ENCODE measurements around the gene INSYN1. TPM values are rescaled to one million over a fixed set of nuclear protein-coding genes. Genes with fewer than 3 reads are reported as not detected.

INSYN1 gene
- total and polyA plus RNA-seq, 9 of the 15 experiments (the other 6 are each of a cell fraction or from before 2014, with no cell fraction given): not detected

GRCh38 chr15:73747847-73748590 lies 5.1 kb downstream of the INSYN1 start (continued):
- TF ChIP-seq TGIF2 (CRISPR knock-in tag; IDR thresholded peaks at IDR 0.05): no peak
- TF ChIP-seq SMARCA4 (IDR thresholded peaks at IDR 0.05): no peak
- no peak for TF ChIP-seq ZNF280B (CRISPR knock-in tag; IDR thresholded peaks at IDR 0.05)

- no peaks in the 10 kb centered on the region for H3K9me1 ChIP-seq (ENCODE audit: control insufficient read depth, insufficient read depth, low read length)
- BruUV-seq (replicated peaks): no TSS peak
- TF ChIP-seq ZNF407 (IDR thresholded peaks at IDR 0.05; ENCODE audit: low read depth): no peak
- TF ChIP-seq TBL1XR1 (IDR thresholded peaks at IDR 0.05; ENCODE audit: low read length in 2 of 2): no peak
- no peak for TF ChIP-seq SP2 (IDR thresholded peaks at IDR 0.05; ENCODE audit: extremely low read depth, low read depth, low read length, poor library complexity, severe bottlenecking)
- TF ChIP-seq ZNF197 (CRISPR knock-in tag; IDR thresholded peaks at IDR 0.05; ENCODE audit: low read depth): no peak
- TF ChIP-seq CREB3L1 (IDR thresholded peaks at IDR 0.05; ENCODE audit: borderline replicate concordance, low read depth): no peak
Observed at GRCh38 chr15:73746883-73747282, 6.3 kb downstream of the INSYN1 start.

More at GRCh38 chr15:73746883-73747282, 6.3 kb downstream of the INSYN1 start:
- H3K27me3 ChIP-seq (ENCODE audit: control insufficient read depth in 2 of 2, insufficient read depth in 2 of 2, low read length in 2 of 2): peaks cover 0 to 34% of the 10 kb centered on the region in 2 experiments; a peak in 2 of 5 replicates
- H3K36me3 ChIP-seq (ENCODE audit: control insufficient read depth, insufficient read depth, low read length): no peaks in the 10 kb centered on the region
- peaks cover 14% of the 10 kb centered on the region for H4K20me1 ChIP-seq (replicated peaks; ENCODE audit: control insufficient read depth, insufficient read depth, low read length)
- H3K4me1 ChIP-seq (replicated peaks in 1 of 2; ENCODE audit: control insufficient read depth in 2 of 2, insufficient read depth in 2 of 2, low read length in 2 of 2): no peaks in the 10 kb centered on the region
- H3K9ac ChIP-seq (ENCODE audit: insufficient read depth in 1 of 2, low read depth in 2 of 2, low read length in 2 of 2): no peak overlapping the region
- no peak overlapping the region for H3K4me2 ChIP-seq (ENCODE audit: insufficient read depth, low read length)
- no peaks in the 10 kb centered on the region for H3K9me3 ChIP-seq (replicated peaks; ENCODE audit: control insufficient read depth, insufficient read depth, low read depth, low read length)
- DNase-seq (ENCODE audit: extremely low read depth in 1 of 4, low spot score in 3 of 4) (no peak), ATAC-seq (no peak), FAIRE-seq (no peak)
- CTCF ChIA-PET (ENCODE audit: low intra/inter-chr PET ratio): no interaction called here
- intact Hi-C loops (cut with micrococcal nuclease): no loop called here
- POLR2A ChIA-PET: interaction anchor here (0.6 kb wide), 1 partner anchor 400 kb away, joined by 3 read pairs; no protein-coding TSS in a partner anchor
- H3K4me3 ChIP-seq: no peak overlapping the region
- no peak overlapping the region for H3K27ac ChIP-seq (ENCODE audit: extremely low read depth, low read depth, low read length)
- 1% methylated on average over 7 of the region's 7 CpGs for WGBS (ENCODE audit: insufficient coverage, low coverage, missing lambda C conversion rate)
- no peaks in the 10 kb centered on the region for H3K79me2 ChIP-seq (ENCODE audit: control insufficient read depth, insufficient read depth, low read length)
- H2AFZ ChIP-seq (ENCODE audit: low read depth, low read length): no peak overlapping the region
- in situ Hi-C loops (cut with MboI): no loop called here

Data from K562 (cell line).